Measurements from ENCODE around the gene GOLGA6L7.
"Not testable (repeated sequence)": the region's sequence is repeated elsewhere in the genome, so short reads cannot be mapped to it uniquely, and the experiment has no call there.

Gene GOLGA6L7

GRCh38 chr15:28873585-28874190, 25.2 kb upstream of the GOLGA6L7 start:
- no peak for DNase-seq (ENCODE audit: low read depth)
- H3K4me3 ChIP-seq (ENCODE audit: low read depth, low read length): no peak overlapping the region
- TF ChIP-seq MYC (IDR thresholded peaks at IDR 0.05; ENCODE audit: low read depth, low read length) (no peak), CTCF (IDR thresholded peaks at IDR 0.05; ENCODE audit: low read depth, low read length) (no peak), POLR2A (IDR thresholded peaks at IDR 0.05; ENCODE audit: extremely low read depth, insufficient read length) (no peak), MAX (IDR thresholded peaks at IDR 0.05; ENCODE audit: low read depth, low read length) (no peak)

- no peak overlapping the region for H3K4me3 ChIP-seq (ENCODE audit: low read depth, low read length)
- DNase-seq (ENCODE audit: low read depth): no peak
- TF ChIP-seq MYC (IDR thresholded peaks at IDR 0.05; ENCODE audit: low read depth, low read length) (no peak), CTCF (IDR thresholded peaks at IDR 0.05; ENCODE audit: low read depth, low read length) (no peak), MAX (IDR thresholded peaks at IDR 0.05; ENCODE audit: low read depth, low read length) (no peak), POLR2A (IDR thresholded peaks at IDR 0.05; ENCODE audit: extremely low read depth, insufficient read length) (no peak)
These were observed 24.6 kb upstream of the GOLGA6L7 start for GRCh38 chr15:28873006-28873405.

GRCh38 chr15:28871168-28871567, 22.7 kb upstream of the GOLGA6L7 start:
- TF ChIP-seq POLR2A (IDR thresholded peaks at IDR 0.05; ENCODE audit: extremely low read depth, insufficient read length): no peak
- TF ChIP-seq MAX (IDR thresholded peaks at IDR 0.05; ENCODE audit: low read depth, low read length): no peak
- no peak for DNase-seq (ENCODE audit: low read depth)
- no peak overlapping the region for H3K4me3 ChIP-seq (ENCODE audit: low read depth, low read length)

- no peak overlapping the region for H3K4me3 ChIP-seq (ENCODE audit: low read depth, low read length)
- DNase-seq (ENCODE audit: low read depth): peak; percentile 37
- TF ChIP-seq CTCF (IDR thresholded peaks at IDR 0.05; ENCODE audit: low read depth, low read length) (no peak), POLR2A (IDR thresholded peaks at IDR 0.05; ENCODE audit: extremely low read depth, insufficient read length) (no peak), MAX (IDR thresholded peaks at IDR 0.05; ENCODE audit: low read depth, low read length) (no peak), MYC (IDR thresholded peaks at IDR 0.05; ENCODE audit: low read depth, low read length) (no peak)
These were observed 20.4 kb upstream of the GOLGA6L7 start for GRCh38 chr15:28868744-28869345.

GRCh38 chr15:28861589-28862293, 13.3 kb upstream of the GOLGA6L7 start:
- H3K4me3 ChIP-seq (ENCODE audit: low read depth, low read length): not testable (repeated sequence)
- DNase-seq (ENCODE audit: low read depth): peak; percentile 26

GRCh38 chr15:28861031-28861534, 12.6 kb upstream of the GOLGA6L7 start:
- TF ChIP-seq MAX (IDR thresholded peaks at IDR 0.05; ENCODE audit: low read depth, low read length): peak; percentile 84
- TF ChIP-seq CTCF (IDR thresholded peaks at IDR 0.05; ENCODE audit: low read depth, low read length): no peak
- TF ChIP-seq POLR2A (IDR thresholded peaks at IDR 0.05; ENCODE audit: extremely low read depth, insufficient read length): no peak
- no peak for TF ChIP-seq MYC (IDR thresholded peaks at IDR 0.05; ENCODE audit: low read depth, low read length)
- no peak overlapping the region for H3K4me3 ChIP-seq (ENCODE audit: low read depth, low read length)
- DNase-seq (ENCODE audit: low read depth): peak; percentile 68

- not testable (repeated sequence) for DNase-seq (ENCODE audit: low read depth); H3K4me3 ChIP-seq (ENCODE audit: low read depth, low read length)
These were observed 6.1 kb upstream of the GOLGA6L7 start for GRCh38 chr15:28854578-28854977.

- not testable (repeated sequence) for H3K4me3 ChIP-seq (ENCODE audit: low read depth, low read length); DNase-seq (ENCODE audit: low read depth)
These were observed 5.2 kb upstream of the GOLGA6L7 start for GRCh38 chr15:28853654-28854053.

GRCh38 chr15:28849766-28850165, 1.3 kb upstream of the GOLGA6L7 start:
- not testable (repeated sequence) for DNase-seq (ENCODE audit: low read depth); H3K4me3 ChIP-seq (ENCODE audit: low read depth, low read length)

GRCh38 chr15:28849271-28849670, 827 bp upstream of the GOLGA6L7 start:
- DNase-seq (ENCODE audit: low read depth); H3K4me3 ChIP-seq (ENCODE audit: low read depth, low read length): not testable (repeated sequence)

- H3K4me3 ChIP-seq (ENCODE audit: low read depth, low read length); DNase-seq (ENCODE audit: low read depth): not testable (repeated sequence)
These were observed 485 bp downstream of the GOLGA6L7 start for GRCh38 chr15:28847959-28848358.
